ENCODE results near the gene PCGF6. TPM values are rescaled to one million over a fixed set of nuclear protein-coding genes. Genes with fewer than 3 reads are reported as not detected.

PCGF6 gene
- polyA plus RNA-seq, 1 of the 3 experiments (the other 2 are of a cell fraction): 5.1 TPM

- H3K4me3 ChIP-seq (ENCODE audit: low read depth in 2 of 2, low read length in 1 of 2): peak overlapping the region; percentile 89 to 99
- peaks cover 6 to 13% of the 10 kb centered on the region in 2 experiments; a peak in 3 of 4 replicates for H3K4me1 ChIP-seq (ENCODE audit: control insufficient read depth in 1 of 2, insufficient read depth in 2 of 2, low read depth in 1 of 2, low read length in 1 of 2)
- ChIA-PET POLR2A (interaction anchor here (1.0 kb wide), 1 partner anchor 30 kb away, joined by 5 read pairs; the partner anchor contains the start of gene TAF5), CTCF (interaction anchor here (1.7 kb wide), 1 partner anchor 19 kb away, joined by 5 read pairs; no protein-coding TSS in a partner anchor)
- peaks cover 6% of the 10 kb centered on the region for H4K20me1 ChIP-seq (ENCODE audit: insufficient read depth)
- no peaks in the 10 kb centered on the region for H3K27me3 ChIP-seq (ENCODE audit: insufficient read depth)
- H3K4me2 ChIP-seq: peak overlapping the region; percentile 96
- H3K27ac ChIP-seq (ENCODE audit: low read depth in 2 of 2, low read length in 1 of 2): peak overlapping the region; percentile 69 to 72; a peak in 3 of 4 replicates
- peak overlapping the region; percentile 84 for H2AFZ ChIP-seq (ENCODE audit: low read depth)
- peak; percentile 26; the same call in 1 of the 2 replicates for TF ChIP-seq MXI1 (IDR thresholded peaks at IDR 0.05; ENCODE audit: low read depth, low read length)
- no peak for TF ChIP-seq JUND (IDR thresholded peaks at IDR 0.05)
- H3K9me2 ChIP-seq: no peaks in the 10 kb centered on the region
- no peaks in the 10 kb centered on the region for H3F3A ChIP-seq (replicated peaks; ENCODE audit: insufficient read depth)
- H3K9ac ChIP-seq: peak overlapping the region; percentile 91
- peaks cover 51 to 56% of the 10 kb centered on the region in 2 experiments for H3K36me3 ChIP-seq (replicated peaks in 1 of 2; ENCODE audit: control insufficient read depth in 1 of 2, insufficient read depth in 2 of 2, low read length in 1 of 2)
- 8% methylated on average over 19 of the region's 19 CpGs for WGBS (ENCODE audit: low lambda C conversion rate)
- no peak for DNase-seq
- H3K79me2 ChIP-seq (ENCODE audit: insufficient read depth): peaks cover 74% of the 10 kb centered on the region
- H3K9me3 ChIP-seq: no peaks in the 10 kb centered on the region
Observed at GRCh38 chr10:103397191-103397825, 46.4 kb upstream of the PCGF6 start.

GRCh38 chr10:103396789-103397087 lies 45.8 kb upstream of the PCGF6 start:
- H3K9me3 ChIP-seq: no peaks in the 10 kb centered on the region
- peak overlapping the region; percentile 84 for H2AFZ ChIP-seq (ENCODE audit: low read depth)
- no peaks in the 10 kb centered on the region for H3K9me2 ChIP-seq
- no peaks in the 10 kb centered on the region for H3F3A ChIP-seq (replicated peaks; ENCODE audit: insufficient read depth)
- DNase-seq: no peak
- H3K27me3 ChIP-seq (ENCODE audit: insufficient read depth): no peaks in the 10 kb centered on the region
- peak overlapping the region; percentile 69 to 72 for H3K27ac ChIP-seq (ENCODE audit: low read depth in 2 of 2, low read length in 1 of 2)
- TF ChIP-seq RFX5 (IDR thresholded peaks at IDR 0.05; ENCODE audit: low read length): no peak
- TF ChIP-seq PBX3 (IDR thresholded peaks at IDR 0.05): no peak
- no peak for TF ChIP-seq EZH2phosphoT487 (IDR thresholded peaks at IDR 0.05; ENCODE audit: borderline replicate concordance, low read depth)
- TF ChIP-seq MXI1 (IDR thresholded peaks at IDR 0.05; ENCODE audit: low read depth, low read length): no peak
- TF ChIP-seq TAF1 (IDR thresholded peaks at IDR 0.05; ENCODE audit: borderline replicate concordance, low read depth, low read length): no peak
- TF ChIP-seq CTCF (IDR thresholded peaks at IDR 0.05): peak; percentile 3; the same call in 1 of the 2 replicates
- TF ChIP-seq FOXM1 (IDR thresholded peaks at IDR 0.05; ENCODE audit: low read depth): no peak
- H3K4me1 ChIP-seq (ENCODE audit: control insufficient read depth in 1 of 2, insufficient read depth in 2 of 2, low read depth in 1 of 2, low read length in 1 of 2): peaks cover 6 to 13% of the 10 kb centered on the region in 2 experiments; a peak in 3 of 4 replicates
- H3K36me3 ChIP-seq (replicated peaks in 1 of 2; ENCODE audit: control insufficient read depth in 1 of 2, insufficient read depth in 2 of 2, low read length in 1 of 2): peaks cover 54 to 58% of the 10 kb centered on the region in 2 experiments
- H4K20me1 ChIP-seq (ENCODE audit: insufficient read depth): peaks cover 6% of the 10 kb centered on the region
- peaks cover 80% of the 10 kb centered on the region for H3K79me2 ChIP-seq (ENCODE audit: insufficient read depth)
- WGBS (ENCODE audit: low lambda C conversion rate): 0% methylated on average over 3 of the region's 8 CpGs
- peak overlapping the region; percentile 96 for H3K4me2 ChIP-seq
- H3K4me3 ChIP-seq (ENCODE audit: low read depth in 2 of 2, low read length in 1 of 2): peak overlapping the region; percentile 89 to 99
- ChIA-PET POLR2A (interaction anchor here (1.0 to 1.6 kb wide), 3 partner anchors 29 to 89 kb away, joined by 3 to 6 read pairs (median 5); partner anchors contain the start of genes PCGF6 and TAF5), CTCF (interaction anchor here (0.9 to 1.0 kb wide), 3 partner anchors 14 to 27 kb away, joined by 3 read pairs; no protein-coding TSS in a partner anchor)
- H3K9ac ChIP-seq: peak overlapping the region; percentile 91

All from SK-N-SH (cell line).